Mesothelial cell of epicardium (in vitro differentiated cells): ENCODE data around the gene KDM4B. TPM values are rescaled to one million over a fixed set of nuclear protein-coding genes. Genes with fewer than 3 reads are reported as not detected.

ENCODE experiments used
- DNase-seq, 2 experiments: peaks; one replicate each; pipeline ENCODE4 v3.0.0; 2021; ENCODE audit warnings: low spot score in 2 of 2; ENCODE audit not compliant: unreplicated experiment in 2 of 2
- H3K27ac Mint-ChIP-seq: 2 replicates; pipeline ENCODE4 v1.8.0; 2021; ENCODE audit warnings: mixed read lengths
- H3K27me3 Mint-ChIP-seq: 2 replicates; pipeline ENCODE4 v1.8.0; 2021; ENCODE audit warnings: low read depth, mixed read lengths
- H3K36me3 Mint-ChIP-seq: 2 replicates; pipeline ENCODE4 v1.8.0; 2021; ENCODE audit warnings: mixed read lengths
- H3K4me1 Mint-ChIP-seq: 2 replicates; pipeline ENCODE4 v1.8.0; 2021; ENCODE audit warnings: mixed read lengths
- H3K4me3 Mint-ChIP-seq: 2 replicates; pipeline ENCODE4 v1.8.0; 2021; ENCODE audit warnings: mild to moderate bottlenecking, moderate library complexity, mixed read lengths
- H3K9me3 Mint-ChIP-seq: 2 replicates; pipeline ENCODE4 v1.8.0; 2021; ENCODE audit warnings: mixed read lengths
- total RNA-seq: library from RNA; stranded (reverse); gene quantifications from 3 replicates; pipeline ENCODE4 v1.2.1, GENCODE V29; 2021
- TF ChIP-seq, protein P1 (sequence below): fragments of 200-600 bp; sonication (generic); IDR thresholded peaks from one replicate; pipeline ENCODE4 v1.5.0; 2021; ENCODE audit warnings: antibody characterized with exemption; ENCODE audit not compliant: unreplicated experiment

Gene KDM4B
- total RNA-seq, 1 donor from 2014 or later, result 80.5 TPM

DNA sequence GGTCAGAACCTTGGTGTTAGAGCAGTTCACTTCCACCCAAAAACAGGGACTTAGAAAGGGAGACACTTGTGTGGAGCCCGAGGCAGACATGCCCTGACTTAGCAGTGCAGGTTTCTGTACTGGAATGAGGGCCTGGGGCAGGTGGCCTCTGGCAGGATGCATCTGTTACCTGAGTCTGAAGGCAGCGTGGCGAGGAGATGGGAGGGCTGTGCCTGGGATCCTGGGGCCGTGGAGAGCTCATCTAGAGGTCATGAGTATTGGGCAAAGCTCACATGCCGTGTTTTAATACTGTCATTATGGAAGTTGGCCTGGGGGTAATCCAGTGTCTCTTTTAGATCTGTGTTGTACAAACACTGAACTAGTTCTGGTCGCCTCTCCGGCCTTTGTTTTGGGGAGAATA lies 21.4 kb downstream of the KDM4B start:
- no peak for DNase-seq
- Mint-ChIP-seq H3K27me3 (no peaks in the 10 kb centered on the region), H3K9me3 (peaks cover 15% of the 10 kb centered on the region), H3K4me1 (peaks cover 38% of the 10 kb centered on the region), H3K27ac (peak overlapping the region; percentile 47), H3K36me3 (peaks cover 17% of the 10 kb centered on the region), H3K4me3 (no peak overlapping the region)
- TF ChIP-seq, protein P1, sequence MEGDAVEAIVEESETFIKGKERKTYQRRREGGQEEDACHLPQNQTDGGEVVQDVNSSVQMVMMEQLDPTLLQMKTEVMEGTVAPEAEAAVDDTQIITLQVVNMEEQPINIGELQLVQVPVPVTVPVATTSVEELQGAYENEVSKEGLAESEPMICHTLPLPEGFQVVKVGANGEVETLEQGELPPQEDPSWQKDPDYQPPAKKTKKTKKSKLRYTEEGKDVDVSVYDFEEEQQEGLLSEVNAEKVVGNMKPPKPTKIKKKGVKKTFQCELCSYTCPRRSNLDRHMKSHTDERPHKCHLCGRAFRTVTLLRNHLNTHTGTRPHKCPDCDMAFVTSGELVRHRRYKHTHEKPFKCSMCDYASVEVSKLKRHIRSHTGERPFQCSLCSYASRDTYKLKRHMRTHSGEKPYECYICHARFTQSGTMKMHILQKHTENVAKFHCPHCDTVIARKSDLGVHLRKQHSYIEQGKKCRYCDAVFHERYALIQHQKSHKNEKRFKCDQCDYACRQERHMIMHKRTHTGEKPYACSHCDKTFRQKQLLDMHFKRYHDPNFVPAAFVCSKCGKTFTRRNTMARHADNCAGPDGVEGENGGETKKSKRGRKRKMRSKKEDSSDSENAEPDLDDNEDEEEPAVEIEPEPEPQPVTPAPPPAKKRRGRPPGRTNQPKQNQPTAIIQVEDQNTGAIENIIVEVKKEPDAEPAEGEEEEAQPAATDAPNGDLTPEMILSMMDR, result no peak

DNA sequence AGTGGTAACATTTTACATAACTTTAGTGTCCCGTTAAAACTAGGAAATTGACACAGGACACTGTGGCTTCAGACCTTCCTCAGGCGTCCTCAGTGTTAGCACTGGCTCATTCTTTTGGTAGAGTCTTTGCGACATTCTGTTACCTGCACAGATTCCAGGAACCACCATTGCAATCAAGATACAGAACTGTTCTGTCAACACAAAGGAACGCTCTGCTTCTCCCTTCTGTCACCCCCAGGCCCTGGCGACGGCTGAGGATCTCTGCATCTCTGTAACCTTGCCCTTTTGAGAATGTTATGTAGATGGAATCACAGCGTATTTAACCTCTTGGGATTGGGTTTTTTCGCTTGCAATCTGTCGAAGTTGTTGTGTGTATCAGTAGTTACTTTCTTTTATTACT lies 22.6 kb downstream of the KDM4B start:
- Mint-ChIP-seq H3K4me3 (no peak overlapping the region), H3K4me1 (peaks cover 30% of the 10 kb centered on the region), H3K27me3 (no peaks in the 10 kb centered on the region), H3K36me3 (peaks cover 22% of the 10 kb centered on the region), H3K9me3 (peaks cover 15% of the 10 kb centered on the region), H3K27ac (no peak overlapping the region)
- no peak for DNase-seq
- TF ChIP-seq, protein P1, result no peak

DNA sequence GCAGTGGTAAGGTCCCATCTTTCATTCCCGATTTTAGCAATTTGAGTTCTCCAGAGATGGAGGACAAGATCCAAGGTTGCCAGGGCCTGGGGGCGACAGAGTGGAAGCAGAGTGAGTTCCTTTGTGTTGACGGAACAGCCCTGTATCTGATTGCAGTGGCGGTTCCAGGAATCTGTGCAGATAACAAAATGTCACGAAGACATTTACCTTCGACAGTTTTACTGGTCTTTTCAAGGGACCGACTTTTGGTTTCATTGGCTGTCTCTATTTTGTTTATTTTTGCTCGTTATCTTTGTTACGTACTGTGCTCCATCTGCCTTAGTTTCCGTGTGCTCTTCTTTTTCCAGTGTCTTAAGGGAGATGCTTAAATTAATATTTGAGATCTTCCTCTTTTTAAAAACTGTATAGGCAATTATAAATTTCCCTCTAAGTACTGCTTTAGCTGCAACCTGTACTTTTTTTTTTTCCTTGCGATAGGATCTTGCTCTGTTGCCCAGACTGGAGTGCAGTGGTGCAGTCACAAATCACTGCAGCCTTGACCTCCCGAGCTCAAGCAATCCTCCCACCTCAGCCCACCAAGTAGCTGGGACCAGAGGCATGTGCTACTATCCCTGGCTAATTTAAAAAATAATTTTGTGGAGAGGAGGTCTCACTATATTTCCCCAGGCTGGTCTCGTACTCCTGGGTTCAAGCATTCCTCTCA lies 23.2 kb downstream of the KDM4B start:
- H3K27me3 Mint-ChIP-seq, result no peaks in the 10 kb centered on the region
- peaks cover 15% of the 10 kb centered on the region for H3K9me3 Mint-ChIP-seq
- peaks cover 23% of the 10 kb centered on the region for H3K36me3 Mint-ChIP-seq
- no peak for DNase-seq
- TF ChIP-seq, protein P1, result no peak
- peaks cover 26% of the 10 kb centered on the region for H3K4me1 Mint-ChIP-seq
- no peak overlapping the region for H3K27ac Mint-ChIP-seq
- H3K4me3 Mint-ChIP-seq, result no peak overlapping the region

DNA sequence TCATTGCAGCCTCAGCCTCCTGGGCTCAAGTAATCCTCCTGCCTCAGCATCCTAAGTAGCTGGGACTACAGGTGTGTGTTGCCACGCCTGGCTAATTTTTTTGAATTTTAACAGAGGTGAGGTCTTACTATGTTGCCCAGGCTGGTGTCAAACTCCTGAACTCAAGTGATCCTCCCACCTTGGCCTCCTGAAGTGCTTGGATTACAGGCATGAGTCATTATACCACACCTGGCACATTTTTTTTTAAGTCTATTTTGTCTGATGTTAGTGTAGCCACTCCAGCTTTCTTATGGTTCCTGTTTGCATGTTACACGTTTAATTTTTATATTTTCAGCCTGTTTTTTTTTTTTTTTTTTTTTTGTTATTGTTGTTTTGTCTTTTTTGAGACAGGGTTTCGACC lies 24.8 kb downstream of the KDM4B start:
- no peak for DNase-seq
- H3K4me3 Mint-ChIP-seq, result no peak overlapping the region

DNA sequence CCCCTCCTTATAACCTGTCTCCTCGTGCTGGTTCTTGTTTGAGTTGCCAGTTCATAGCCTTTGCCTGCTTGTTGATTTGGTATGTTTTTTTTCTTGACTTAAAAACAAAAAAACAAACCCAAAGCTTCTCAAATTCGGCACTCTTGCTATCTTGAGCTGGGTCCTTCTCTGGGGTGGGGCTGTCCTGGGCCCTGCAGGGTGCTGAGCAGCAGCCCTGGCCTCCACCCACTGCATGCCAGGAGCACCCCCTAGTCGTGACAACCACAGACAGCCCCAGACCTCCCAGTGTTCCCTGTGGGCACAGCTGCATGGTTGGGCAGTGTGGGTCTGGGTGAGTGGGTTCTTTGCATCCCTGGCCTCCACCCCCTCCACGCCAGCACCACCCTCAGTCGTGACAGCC lies 27.8 kb downstream of the KDM4B start:
- peaks cover 49% of the 10 kb centered on the region for H3K36me3 Mint-ChIP-seq
- TF ChIP-seq, protein P1, result no peak

More for the DNA sequence above, 24.8 kb downstream of the KDM4B start:
- no peaks in the 10 kb centered on the region for H3K27me3 Mint-ChIP-seq
- TF ChIP-seq, protein P1, result no peak
- H3K27ac Mint-ChIP-seq, result no peak overlapping the region
- H3K36me3 Mint-ChIP-seq, result peaks cover 30% of the 10 kb centered on the region
- peaks cover 15% of the 10 kb centered on the region for H3K9me3 Mint-ChIP-seq
- peaks cover 11% of the 10 kb centered on the region for H3K4me1 Mint-ChIP-seq

More for the DNA sequence above, 27.8 kb downstream of the KDM4B start:
- Mint-ChIP-seq H3K9me3 (peaks cover 19% of the 10 kb centered on the region), H3K27ac (no peak overlapping the region), H3K27me3 (no peaks in the 10 kb centered on the region), H3K4me3 (no peak overlapping the region), H3K4me1 (no peaks in the 10 kb centered on the region)
- no peak for DNase-seq
